Esophagus muscularis mucosa (tissue), 4 donors: Measurements from ENCODE around the gene MCM9. TPM values are rescaled to one million over a fixed set of nuclear protein-coding genes. Genes with fewer than 3 reads are reported as not detected.
"Not testable (repeated sequence)": the region's sequence is repeated elsewhere in the genome, so short reads cannot be mapped to it uniquely, and the experiment has no call there.

Experiments used
- DNase-seq: peaks from one replicate; pipeline ENCODE4 v3.0.0-alpha.2; 2017; ENCODE audit errors: extremely low spot score
- H3K27ac ChIP-seq, 4 donors: fragments of 200-600 bp; sonication (generic); replicated peaks in 1 of 4; 1 replicate in 3 of 4; 2 replicates in 1 of 4; pipeline ENCODE4 v1.5.1; 2016 to 2019; ENCODE audit warnings: mild to moderate bottlenecking in 1 of 4
- H3K27me3 ChIP-seq, 4 donors: fragments of 200-600 bp; sonication (generic); one replicate each; pipeline versions ENCODE4 v1.5.1 to v1.6.0; 2016 to 2019
- H3K36me3 ChIP-seq, 4 donors: fragments of 200-600 bp; sonication (generic); one replicate each; pipeline ENCODE4 v1.5.1; 2016 to 2019
- H3K4me1 ChIP-seq, 4 donors: fragments of 200-600 bp; sonication (generic); one replicate each; pipeline ENCODE4 v1.5.1; 2016 to 2019
- H3K4me3 ChIP-seq, 4 donors: fragments of 200-600 bp; sonication (generic); 1 replicate in 2 of 4; 2 replicates in 2 of 4; pipeline ENCODE4 v1.5.1; 2016 to 2019; ENCODE audit warnings: mild to moderate bottlenecking in 4 of 4, moderate library complexity in 1 of 4
- H3K9me3 ChIP-seq, 4 donors: fragments of 200-600 bp; sonication (generic); 1 replicate in 3 of 4; 2 replicates in 1 of 4; pipeline ENCODE4 v1.5.1; 2016 to 2019
- CTCF ChIP-seq, 3 experiments: fragments of 200-600 bp in 2 of 3; fragments of 450-650 bp in 1 of 3; sonication (generic) in 2 of 3; IDR thresholded peaks; one replicate each; pipeline ENCODE4 v1.5.1; 2017 to 2019; ENCODE audit warnings: antibody characterized with exemption in 3 of 3, mild to moderate bottlenecking in 2 of 3, moderate library complexity in 1 of 3
- EP300 ChIP-seq: sonication (generic); formaldehyde crosslinking; IDR thresholded peaks from one replicate; pipeline ENCODE4 v1.6.1; 2017; ENCODE audit warnings: antibody characterized with exemption
- POLR2A ChIP-seq: fragments of 450-650 bp; IDR thresholded peaks from one replicate; pipeline ENCODE4 v1.6.1; 2017; ENCODE audit warnings: antibody characterized with exemption, moderate library complexity, mild to moderate bottlenecking, low read depth
- POLR2AphosphoS5 ChIP-seq, 2 donors: sonication (generic); formaldehyde crosslinking; IDR thresholded peaks; one replicate each; pipeline ENCODE4 v1.6.1; 2017; ENCODE audit warnings: antibody characterized with exemption in 2 of 2
- WGBS: methylation state at CpG from one replicate; pipeline ENCODE4 v1.1.5; 2018; 5-methylcytosine and 5-hydroxymethylcytosine counted together
- intact Hi-C: fragments of 100-400 bp; cut with DNase I; formaldehyde crosslinking; loops from one replicate; pipeline ENCODE4 v1.15.1; 2023
- total RNA-seq, 4 donors: library from RNA; depleted of rRNA; stranded (reverse); fragments of >200 nt; gene quantifications; one replicate each; pipeline versions ENCODE4 v1.1.0 to v1.2.1, GENCODE V29; 2016

Gene MCM9
- total RNA-seq, 4 donors from 2014 or later = 10.8 to 18.1 (median 11.3) TPM

- no peaks in the 10 kb centered on the region for H3K36me3 ChIP-seq
- no peak overlapping the region for H3K4me3 ChIP-seq
- no peak for TF ChIP-seq POLR2AphosphoS5 (IDR thresholded peaks at IDR 0.05)
- no peak for TF ChIP-seq CTCF (IDR thresholded peaks at IDR 0.05)
- no peak for TF ChIP-seq POLR2A
- no peak for TF ChIP-seq EP300
- H3K27me3 ChIP-seq = no peaks in the 10 kb centered on the region
- no peaks in the 10 kb centered on the region for H3K4me1 ChIP-seq
- no peak overlapping the region for H3K27ac ChIP-seq
- intact Hi-C loops = loop anchor here (10.0 kb wide), 1 partner anchor 185 kb away; no protein-coding TSS in a partner anchor
- 79% methylated on average over 2 of the region's 2 CpGs for WGBS
- H3K9me3 ChIP-seq = no peaks in the 10 kb centered on the region
- DNase-seq = no peak
Measured at GRCh38 chr6:118770112-118770788, 164.7 kb downstream of the MCM9 start.

- Histone ChIP-seq H3K4me1 (no peaks in the 10 kb centered on the region), H3K36me3 (no peaks in the 10 kb centered on the region), H3K4me3 (no peak overlapping the region), H3K27ac (no peak overlapping the region), H3K9me3 (no peaks in the 10 kb centered on the region), H3K27me3 (no peaks in the 10 kb centered on the region)
- DNase-seq = no peak
- 63% methylated on average over 3 of the region's 3 CpGs for WGBS
- intact Hi-C loops = no loop called here
- TF ChIP-seq EP300 = no peak
- TF ChIP-seq POLR2AphosphoS5 (IDR thresholded peaks at IDR 0.05) = no peak
- TF ChIP-seq CTCF (IDR thresholded peaks at IDR 0.05) = no peak
Measured at GRCh38 chr6:118768904-118769325, 166.0 kb downstream of the MCM9 start.

DNA sequence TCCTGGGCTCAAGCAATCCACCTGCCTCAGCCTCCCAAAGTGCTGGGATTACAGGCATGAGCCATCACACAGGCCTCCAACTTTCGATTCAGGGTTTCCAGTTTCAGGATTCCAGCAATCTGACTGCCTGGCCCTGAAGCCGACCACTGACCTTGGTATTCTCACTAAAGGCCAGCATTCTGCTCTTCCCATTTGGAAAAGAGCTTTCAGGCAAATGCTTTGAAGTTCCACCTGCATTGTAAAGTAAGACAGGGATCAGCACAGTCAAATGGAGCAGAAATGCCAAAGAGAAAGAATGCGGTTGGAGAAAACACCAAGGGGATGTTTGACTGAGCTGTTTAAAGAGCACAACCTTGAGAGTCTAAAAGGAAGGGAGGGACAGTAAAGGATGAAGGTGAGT, 166.5 kb downstream of the MCM9 start:
- no peak for DNase-seq
- Histone ChIP-seq H3K9me3 (no peaks in the 10 kb centered on the region), H3K4me1 (no peaks in the 10 kb centered on the region), H3K36me3 (no peaks in the 10 kb centered on the region), H3K27me3 (no peaks in the 10 kb centered on the region), H3K27ac (no peak overlapping the region), H3K4me3 (no peak overlapping the region)
- WGBS = 100% methylated on average over 3 of the region's 3 CpGs
- intact Hi-C loops = no loop called here
- no peak for TF ChIP-seq POLR2AphosphoS5 (IDR thresholded peaks at IDR 0.05)
- no peak for TF ChIP-seq EP300
- TF ChIP-seq POLR2A = no peak
- no peak for TF ChIP-seq CTCF (IDR thresholded peaks at IDR 0.05)

GRCh38 chr6:118765316-118765715, 169.6 kb downstream of the MCM9 start:
- H3K27ac ChIP-seq, H3K27me3 ChIP-seq, H3K4me3 ChIP-seq, H3K9me3 ChIP-seq, H3K36me3 ChIP-seq, H3K4me1 ChIP-seq, intact Hi-C loops, DNase-seq: not testable (repeated sequence)
- 97% methylated on average over 2 of the region's 2 CpGs for WGBS

DNA sequence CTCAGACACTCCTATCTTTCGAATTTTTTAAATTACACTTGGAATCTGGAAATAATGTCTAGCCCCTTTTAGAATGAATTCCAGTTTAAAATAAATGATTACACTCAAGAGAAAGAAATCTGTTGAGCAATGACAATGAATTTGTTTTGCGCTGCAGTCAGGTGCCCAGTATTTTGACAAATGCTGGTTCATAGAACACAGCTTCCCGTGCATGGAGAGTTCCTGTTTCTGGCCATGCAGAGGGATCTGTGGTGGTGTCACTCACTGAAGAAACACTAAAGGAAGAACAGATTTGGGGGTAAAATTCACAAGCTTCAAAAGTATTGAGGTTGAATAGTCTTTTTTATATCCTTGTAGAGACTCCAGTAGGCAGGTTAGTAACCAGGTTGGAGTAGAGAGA, 170.2 kb downstream of the MCM9 start:
- no peak for DNase-seq
- intact Hi-C loops = no loop called here
- Histone ChIP-seq H3K9me3 (no peaks in the 10 kb centered on the region), H3K27ac (no peak overlapping the region), H3K27me3 (no peaks in the 10 kb centered on the region), H3K36me3 (no peaks in the 10 kb centered on the region), H3K4me3 (no peak overlapping the region), H3K4me1 (no peaks in the 10 kb centered on the region)
- WGBS = 57% methylated on average over 3 of the region's 3 CpGs
- no peak for TF ChIP-seq POLR2A
- TF ChIP-seq EP300 = no peak
- TF ChIP-seq CTCF (IDR thresholded peaks at IDR 0.05) = no peak
- no peak for TF ChIP-seq POLR2AphosphoS5 (IDR thresholded peaks at IDR 0.05)

Other genes starting within 250 kb of the MCM9 start
- 10 to 100 TPM in 2 of 4 donors, 1 to 10 TPM in 2; 6.6 to 13.7 (median 10.9) TPM for gene ASF1A, start 41.0 kb downstream of the MCM9 start, total RNA-seq
- gene FAM184A, start 143.5 kb upstream of the MCM9 start, total RNA-seq = 10 to 100 TPM in 1 of 4 donors, 1 to 10 TPM in 3; 7.6 to 11.2 (median 9.0) TPM